Measurements from ENCODE around the gene KXD1.
A peak's percentile ranks its signal among the peaks of the same experiment; 100 is the strongest.
"Not testable (repeated sequence)": the region's sequence is repeated elsewhere in the genome, so short reads cannot be mapped to it uniquely, and the experiment has no call there.

Gene KXD1, protein sequence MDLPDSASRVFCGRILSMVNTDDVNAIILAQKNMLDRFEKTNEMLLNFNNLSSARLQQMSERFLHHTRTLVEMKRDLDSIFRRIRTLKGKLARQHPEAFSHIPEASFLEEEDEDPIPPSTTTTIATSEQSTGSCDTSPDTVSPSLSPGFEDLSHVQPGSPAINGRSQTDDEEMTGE

DNA sequence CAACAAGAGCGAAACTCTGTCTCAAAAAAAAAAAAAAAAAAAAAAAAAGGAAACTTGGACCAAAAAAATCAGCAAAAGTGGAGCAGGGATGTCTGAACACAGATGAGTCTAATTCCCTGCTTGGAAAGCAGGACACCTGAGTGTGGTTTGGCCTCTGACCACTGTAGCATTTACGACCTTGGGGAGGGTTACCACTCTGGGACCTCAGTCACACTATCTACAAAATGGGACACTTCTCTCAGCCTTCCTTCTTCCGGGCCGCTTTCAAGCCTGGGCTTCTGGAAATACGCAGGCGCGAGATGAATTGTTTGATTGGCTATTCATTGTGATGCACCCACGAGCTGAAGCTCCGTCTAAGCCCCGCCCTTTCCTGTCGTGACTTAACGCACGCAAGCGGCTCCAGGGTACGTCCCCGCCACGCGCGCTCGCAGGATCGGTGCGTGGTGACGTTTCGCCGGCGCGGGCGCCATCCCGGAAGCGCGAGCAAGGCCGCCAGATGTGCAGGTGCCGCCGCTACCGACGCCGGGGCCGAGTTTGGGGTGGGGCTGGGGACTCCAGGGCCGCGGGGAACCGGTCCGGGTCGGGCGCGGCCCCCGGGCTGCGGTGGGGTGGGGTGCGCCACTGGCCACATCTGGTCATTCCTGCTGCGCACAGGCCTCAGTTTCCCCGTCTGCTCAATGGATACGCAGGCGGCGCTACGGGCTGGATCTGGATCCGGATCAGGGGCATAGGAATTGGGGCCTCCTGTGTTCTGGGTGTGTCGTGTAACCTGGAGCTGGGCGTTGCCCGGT, at the start of gene KXD1:
KXD1 (plus strand) TSS at position 460 of the 791 bp plus-strand sequence. CDS start 4,187 bp downstream, outside the sequence.
- DNase-seq, result peak; percentile 99

DNA sequence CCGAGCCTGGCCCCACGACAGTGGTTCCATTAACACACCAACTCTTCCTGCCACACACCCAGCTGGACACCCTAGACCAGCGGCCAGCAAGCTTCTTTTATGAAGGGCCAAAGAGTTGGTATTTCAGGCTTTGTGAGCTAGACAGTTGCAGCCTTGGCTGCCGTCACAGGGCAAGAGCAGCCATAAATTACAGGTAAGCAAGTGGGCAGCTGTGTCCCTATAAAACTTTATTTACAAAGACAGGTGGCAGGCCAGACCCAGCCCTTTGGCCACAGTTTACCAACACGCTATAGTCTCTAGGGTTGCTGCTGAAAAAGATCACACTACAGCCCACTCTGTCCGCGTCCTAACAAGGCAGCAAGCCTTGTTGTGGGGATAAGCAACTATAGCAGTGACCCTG, 49.1 kb upstream of the KXD1 start:
- DNase-seq, result no peak

DNA sequence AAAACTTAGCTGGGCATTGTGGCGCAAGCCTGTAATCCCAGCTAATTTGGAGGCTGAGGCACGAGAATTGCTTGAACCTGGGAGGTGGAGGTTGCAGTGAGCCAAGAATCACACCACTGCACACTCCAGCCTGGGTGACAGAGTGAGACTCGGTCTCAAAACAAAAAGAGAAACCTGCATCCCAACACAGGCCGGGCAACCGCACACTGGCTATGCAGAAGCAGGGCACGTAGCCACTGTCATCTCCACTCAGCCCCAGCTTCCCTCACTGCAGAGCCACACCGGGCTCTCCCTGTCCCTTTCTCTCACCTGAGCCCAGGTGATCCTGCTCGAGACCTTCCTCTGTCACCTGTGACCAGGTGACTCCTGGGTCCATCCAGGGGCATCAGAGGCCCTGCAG, 47.5 kb upstream of the KXD1 start:
- no peak for DNase-seq

DNA sequence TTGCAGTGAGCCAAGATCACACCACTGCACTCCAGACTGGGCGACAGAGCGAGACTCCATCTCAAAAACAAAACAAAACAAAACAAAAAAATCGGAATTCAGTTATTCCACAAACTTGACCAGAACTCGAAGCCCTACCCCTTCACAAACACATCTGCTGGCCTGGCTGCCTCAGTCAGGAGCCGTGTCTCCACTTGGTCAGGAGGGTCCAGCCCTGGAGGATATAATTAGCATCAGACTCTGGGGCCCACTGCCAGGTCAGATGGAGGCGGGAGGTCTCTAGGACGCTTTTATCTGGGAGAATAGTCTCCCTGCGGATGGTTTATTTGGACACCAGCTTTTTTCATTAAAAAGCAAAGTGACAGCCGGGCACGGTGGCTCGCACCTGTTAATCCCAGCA, 43.8 kb upstream of the KXD1 start:
- no peak for DNase-seq

DNA sequence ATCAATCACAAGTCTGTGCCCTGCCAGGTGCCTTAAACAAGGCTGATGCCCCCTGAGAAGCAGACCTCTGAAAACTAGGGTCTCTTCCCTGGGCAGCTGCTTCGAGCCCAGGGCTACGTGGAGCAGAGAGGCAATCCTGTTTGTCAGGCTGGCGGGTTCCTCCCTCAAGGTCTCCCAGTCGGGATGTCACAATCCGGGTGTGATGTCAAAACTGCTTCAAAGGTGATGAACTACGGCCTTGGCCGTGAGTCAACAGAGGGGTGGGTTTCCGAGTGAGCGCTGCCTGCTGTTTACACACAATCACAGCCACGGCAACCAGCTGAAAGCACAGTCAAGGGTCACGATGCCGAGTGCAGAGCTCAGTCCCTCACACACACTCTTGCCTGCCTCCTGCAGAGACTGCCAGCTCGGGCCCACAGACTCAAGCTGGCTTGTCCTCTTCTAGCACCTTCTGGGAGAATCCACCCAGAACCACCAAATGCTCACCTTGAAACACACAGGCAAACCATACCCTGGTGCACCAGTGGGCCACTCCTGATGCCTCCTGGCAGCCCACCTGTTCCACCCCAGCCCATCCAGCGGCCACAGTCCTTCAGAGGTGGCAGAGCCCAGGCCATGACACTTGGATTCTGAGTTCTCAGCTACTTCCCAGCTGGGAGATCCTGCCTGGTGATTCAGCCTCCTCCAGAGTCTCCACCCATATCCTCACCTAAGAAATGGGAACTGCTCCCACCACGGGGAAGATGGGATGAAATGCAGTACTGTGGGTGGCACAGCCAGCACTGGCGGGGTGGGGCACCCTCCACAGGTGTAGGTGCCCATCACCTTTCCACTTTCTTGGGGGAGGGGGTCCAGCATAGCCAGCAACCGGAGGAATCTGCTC, 42.6 kb upstream of the KXD1 start:
- DNase-seq, result peak; percentile 92

DNA sequence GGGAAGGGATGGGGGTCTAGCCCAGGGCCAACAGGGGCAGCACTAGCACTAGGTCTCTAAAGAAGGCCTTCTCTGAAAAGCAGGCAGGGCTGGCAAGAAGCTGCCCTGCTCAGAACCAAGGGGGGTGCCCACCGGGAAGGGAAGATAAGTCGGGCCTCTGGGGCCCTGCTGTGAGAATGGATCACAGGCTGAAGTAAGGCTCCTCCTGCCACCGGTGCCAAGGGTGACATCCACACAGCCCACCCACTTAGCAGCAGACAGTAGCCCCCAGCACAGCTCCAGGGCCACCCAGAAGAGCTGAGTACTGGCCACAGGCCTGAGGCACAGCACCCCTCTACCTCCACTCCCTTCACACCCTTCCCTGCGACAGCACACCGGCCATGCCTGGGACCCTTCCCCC, 41.7 kb upstream of the KXD1 start:
- no peak for DNase-seq

DNA sequence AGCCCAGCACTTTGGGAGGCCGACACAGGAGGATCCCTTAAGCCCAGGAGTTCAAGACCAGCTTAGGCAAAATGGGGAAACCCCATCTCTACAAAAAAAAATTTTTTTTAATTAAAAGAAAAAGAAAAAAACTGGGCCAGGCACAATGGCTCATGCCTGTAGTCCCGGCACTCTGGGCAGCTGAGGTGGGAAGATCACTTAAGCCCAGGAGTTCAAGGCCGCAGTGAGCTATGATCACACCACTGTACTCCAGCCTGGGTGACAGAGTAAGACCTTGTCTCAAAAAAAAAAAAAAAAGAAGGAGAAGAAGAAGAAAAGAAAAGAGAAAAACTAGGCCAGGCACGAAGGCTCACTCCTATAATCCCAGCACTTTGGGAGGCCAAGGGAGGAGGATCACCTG, 40.1 kb upstream of the KXD1 start:
- no peak for DNase-seq

DNA sequence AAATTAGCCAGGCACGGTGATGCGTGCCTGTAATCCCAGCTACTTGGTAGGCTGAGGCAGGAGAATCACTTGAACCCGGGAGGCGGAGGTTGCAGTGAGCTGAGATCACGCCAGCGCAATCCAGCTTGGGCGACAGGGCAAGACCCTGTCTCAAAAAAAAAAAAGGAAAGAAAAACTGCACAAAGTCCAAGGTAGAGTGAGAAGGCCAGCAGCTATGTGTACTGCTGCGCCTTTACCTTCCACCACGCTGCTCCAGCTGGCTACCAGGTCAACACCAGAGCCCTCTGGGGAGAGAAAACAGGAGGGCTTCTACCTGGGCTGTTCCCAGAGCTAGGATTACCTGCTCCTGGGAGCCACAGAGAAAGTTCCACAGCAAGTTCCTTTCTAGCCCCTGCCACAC, 39.0 kb upstream of the KXD1 start:
- no peak for DNase-seq

DNA sequence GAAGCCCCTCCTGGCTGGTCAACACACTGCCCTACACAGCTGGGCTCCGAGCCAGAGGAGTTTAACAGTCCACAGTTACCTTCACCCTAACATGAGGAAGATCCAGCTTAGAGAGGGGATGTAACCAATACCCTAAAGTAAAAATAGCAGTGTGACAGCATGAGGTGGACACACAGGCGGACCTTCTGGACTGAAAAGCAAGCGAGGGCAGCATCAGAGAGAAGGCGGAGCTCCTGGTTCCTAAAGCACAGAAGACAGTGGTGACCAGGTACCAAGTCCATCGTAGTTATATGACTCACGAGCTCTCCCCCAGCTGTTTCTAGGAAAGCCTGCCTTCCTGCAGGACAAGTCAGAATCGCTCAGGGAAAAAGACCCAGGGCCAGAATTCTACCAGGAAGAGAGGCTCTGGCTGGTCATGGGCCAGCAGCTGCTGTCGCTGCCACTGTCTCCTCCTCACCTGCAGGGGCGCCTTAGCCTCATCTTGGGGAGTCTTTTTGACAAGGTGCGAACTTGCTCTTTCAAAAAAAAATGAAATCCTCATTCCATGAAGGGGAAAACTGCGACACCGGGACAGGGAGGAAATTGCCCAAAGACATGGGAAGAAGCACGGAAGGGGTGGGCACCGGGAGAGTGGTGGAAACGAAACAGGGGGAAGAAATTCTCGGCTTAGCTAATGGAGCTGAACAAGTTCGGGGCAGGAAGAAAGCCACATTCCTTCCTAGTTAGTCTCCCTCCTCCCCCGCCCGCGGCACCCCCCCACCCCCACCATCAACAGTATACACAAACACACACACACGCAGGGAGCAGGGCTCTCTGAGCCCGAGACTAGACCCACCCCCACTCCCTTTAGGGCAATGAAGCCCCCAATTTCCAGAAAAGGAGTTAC, 37.5 kb upstream of the KXD1 start:
- peak; percentile 51 for DNase-seq

DNA sequence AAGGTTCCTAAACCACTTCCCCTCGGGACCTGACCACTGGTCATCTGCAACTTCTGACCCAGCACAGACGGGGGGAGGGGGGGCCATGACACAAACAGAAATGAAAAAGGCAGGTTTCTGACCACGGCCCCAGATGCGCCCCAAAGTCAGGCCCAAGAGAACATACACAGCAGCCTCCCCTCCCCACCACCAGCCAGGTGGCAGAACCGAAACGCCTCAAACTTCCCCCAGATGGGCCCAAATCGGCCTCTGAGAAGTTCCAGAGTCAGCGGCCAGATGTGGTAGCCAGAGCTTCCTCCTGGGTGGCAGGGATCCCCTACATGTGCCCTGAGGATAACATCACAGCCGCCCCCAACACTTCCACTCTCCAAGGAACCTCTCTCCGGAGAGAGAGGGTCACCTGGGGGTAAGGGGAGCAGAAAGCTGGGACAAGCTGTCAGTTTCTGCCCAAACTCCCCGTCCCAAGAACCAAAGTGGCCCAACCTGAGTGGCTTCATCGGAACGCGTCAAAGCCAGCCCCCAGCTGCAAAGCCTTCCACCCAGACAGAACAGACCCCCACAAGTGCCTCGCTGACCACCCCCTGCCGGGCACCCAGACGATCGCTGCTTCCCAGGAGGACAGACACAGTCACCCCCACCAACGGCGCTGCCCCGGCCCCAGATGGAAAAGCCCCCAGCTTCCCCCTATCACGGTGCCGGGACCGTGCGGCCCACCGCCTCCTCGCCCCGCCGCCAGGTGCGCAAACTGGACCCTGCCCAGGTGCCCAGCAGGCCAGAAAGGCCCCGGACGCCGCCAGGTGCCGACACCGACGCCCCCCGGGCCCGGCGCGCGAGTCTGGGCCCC, 36.6 kb upstream of the KXD1 start:
- DNase-seq, result peak; percentile 47

DNA sequence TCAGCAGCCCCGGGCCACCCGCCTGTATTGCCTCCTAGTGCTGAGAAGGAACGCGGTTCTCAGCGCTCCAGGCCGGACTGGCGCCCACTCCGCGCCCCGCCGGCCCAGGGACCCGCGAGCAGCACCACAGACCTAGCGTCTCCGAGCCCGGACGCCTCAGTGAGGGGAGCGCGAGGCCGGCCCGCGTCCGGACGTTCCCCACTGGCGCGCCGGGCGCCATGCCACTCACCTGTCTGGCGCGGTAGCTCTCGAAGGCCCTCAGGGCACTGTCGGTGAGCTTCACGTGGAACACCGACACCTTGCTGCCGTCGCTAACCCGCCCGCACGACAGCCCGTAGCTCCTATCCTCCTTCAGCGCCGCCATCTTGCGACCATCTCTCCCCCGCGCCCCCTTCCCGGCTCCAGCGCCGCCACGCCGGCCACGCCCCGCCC, 36.0 kb upstream of the KXD1 start, which contains the start of gene ELL:
ELL (minus strand) TSS at position 379 of the 432 bp plus-strand sequence; CDS start at position 364, 15 bp downstream.
- no peak for DNase-seq

DNA sequence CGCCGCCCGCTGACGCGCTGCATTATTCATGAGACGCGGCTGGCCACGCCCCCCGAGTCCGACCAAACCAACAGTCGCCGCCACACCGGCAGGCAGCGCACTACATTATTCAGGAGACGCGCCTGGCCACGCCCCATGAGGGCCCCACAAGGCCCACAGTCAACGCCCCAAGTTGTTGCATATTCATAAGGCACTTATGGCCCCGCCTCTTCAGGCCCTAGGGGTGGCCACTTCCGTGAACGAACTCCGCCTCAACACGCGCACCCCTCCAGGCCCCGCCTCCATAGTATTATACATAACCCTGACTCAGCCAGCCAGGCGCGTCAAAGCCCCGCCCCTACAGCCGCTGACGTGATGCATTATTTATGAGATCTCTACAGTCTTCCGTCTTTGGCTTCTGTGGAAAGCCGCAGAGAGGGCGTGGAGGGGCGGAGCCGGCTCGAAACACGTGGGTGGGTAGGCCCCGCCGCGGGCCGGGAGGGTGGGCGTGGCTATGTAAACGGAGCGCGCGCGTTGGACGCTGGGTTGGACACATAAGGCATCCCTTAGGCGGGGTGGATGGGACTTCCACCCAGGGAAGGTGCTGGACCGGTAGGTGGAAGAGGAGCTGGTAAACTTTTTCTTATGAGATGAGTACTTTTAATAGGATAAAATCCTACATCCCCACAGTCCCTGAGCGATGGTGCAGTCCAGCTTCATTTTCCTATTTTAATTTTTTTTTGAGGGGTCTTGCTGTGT, 35.4 kb upstream of the KXD1 start:
- DNase-seq, result peak; percentile 100

DNA sequence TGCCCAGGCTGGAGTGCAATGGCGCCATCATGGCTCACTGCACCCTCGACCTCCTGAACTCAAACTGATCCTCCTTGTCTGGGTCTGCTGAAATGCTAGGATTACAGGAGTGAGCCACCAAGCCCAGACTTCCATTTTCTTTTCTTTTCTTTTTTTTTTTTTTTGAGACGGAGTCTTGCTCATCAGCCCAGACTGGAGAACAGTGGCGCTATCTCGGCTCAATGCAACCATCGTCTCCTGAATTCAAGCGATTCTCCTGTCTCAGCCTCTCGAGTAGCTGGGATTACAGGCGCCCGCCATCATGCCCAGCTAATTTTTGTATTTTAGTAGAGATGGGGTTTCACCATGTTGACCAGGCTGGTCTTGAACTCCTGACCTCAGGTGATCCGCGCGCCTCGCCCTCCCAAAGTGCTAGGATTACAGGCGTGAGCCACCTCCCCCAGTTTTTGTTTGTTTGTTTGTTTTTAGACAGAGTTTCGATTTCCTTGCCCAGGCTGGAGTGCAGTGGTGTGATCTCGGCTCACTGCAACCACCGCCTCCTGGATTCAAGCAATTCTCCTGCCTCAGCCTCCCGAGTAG, 34.7 kb upstream of the KXD1 start:
- not testable (repeated sequence) for DNase-seq

DNA sequence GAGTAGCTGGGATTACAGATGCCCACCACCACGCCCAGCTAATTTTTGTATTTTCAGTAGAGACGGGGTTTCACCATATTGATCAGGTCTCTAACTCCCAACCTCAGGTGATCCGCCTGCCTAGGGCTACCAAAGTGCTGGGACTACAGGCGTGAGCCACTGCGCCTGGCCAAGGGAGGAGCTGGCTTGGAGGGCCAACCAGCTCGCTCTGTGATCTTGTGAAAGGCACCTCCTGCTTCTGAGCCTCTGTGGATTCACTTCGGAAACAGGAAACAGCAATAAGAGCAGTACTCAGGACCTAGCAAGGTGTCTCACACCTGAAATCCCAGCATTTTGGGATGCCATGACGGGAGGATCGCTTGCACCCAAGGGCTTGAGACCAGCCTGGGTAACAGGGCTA, 33.8 kb upstream of the KXD1 start:
- no peak for DNase-seq

DNA sequence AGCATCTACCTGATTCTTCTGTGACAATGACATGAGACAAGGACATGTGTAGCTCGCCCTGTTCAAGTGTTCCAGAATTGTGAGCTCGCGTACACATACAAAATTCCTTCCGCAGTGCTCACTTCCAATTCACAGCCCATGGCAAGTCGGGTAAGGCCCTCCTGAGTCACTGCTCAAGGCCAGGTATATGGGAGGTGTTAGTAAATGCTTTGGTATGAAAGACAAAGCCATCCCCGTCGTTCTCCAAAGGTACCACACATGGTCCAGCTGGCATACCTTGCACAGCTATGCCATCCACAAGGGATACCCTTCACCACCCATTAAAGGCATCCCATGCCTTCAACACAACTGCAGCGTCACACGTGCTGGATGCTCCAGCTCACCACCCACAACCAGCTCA, 31.4 kb upstream of the KXD1 start:
- DNase-seq, result no peak

DNA sequence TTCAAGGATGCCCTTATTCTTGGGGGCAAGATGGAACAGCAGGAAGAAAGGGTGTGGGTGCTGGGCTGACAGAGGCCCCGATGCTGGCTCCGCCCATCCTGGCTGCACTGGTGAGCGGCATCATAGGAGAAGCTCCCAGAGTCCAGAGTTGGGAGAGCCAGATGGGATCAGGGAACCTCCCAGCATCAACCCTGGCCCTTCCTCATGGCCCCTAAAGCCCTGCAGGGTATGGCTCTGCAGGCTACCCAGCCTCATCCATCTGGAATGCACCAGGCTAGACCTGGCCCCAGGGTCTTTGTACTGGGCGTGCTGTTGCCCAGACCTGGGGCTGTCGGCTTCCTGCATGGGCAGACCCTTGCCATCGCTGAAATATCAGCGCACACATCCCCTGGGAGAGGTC, 27.9 kb upstream of the KXD1 start:
- no peak for DNase-seq

DNA sequence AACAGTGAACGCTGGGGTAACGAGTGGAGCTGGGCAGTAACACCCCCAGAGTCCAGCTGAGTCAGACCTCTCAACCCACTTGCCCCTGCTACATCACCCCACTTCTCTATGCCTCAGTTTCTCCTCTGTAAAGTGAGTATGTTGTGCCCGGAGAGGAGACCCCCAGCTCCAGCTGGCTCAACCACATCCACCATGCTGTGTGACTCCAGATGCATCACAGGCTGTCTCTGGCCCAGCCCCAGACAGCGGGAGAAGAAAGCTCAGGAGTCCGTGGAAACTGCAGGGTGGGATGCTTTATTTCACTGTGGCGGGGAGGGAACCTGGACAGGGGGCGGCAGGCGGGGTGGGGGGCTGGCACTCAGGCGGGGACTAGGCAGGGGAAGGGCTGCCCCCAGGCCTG, 26.2 kb upstream of the KXD1 start:
- no peak for DNase-seq

DNA sequence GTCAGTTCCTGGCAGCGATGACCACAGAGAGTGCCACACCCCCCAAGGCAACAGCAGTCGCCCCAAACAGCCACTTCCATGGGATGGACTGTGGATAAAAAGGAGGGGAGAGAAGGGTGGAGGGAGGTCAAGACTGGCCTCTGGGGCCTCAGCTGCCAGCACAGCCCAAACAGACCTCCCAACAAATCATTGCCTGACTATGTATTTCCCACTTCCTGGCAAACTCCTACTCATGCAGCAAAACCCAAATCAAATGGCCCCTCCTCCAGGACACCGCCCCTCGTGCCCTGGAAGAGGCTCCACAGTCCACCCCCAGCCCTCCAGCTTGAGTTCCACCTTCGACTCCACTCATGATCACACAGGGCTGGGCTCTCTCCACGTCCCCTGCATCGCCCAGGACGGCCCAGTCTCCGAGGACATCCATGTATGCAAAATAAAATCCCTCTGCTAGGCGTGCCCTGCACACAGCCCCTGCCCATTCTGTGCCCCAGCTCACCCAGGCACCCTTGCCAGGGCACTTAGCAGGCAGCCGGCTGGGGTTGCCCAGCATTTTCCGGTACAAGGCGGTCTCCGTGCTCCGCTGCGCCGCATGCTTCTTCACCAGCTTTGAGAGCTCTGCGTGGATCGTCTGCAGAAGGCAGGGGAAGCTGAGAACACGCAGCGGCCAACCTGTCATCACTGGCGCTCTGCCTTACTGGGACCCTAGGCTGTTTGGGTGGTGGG, 25.3 kb upstream of the KXD1 start:
- DNase-seq, result no peak

DNA sequence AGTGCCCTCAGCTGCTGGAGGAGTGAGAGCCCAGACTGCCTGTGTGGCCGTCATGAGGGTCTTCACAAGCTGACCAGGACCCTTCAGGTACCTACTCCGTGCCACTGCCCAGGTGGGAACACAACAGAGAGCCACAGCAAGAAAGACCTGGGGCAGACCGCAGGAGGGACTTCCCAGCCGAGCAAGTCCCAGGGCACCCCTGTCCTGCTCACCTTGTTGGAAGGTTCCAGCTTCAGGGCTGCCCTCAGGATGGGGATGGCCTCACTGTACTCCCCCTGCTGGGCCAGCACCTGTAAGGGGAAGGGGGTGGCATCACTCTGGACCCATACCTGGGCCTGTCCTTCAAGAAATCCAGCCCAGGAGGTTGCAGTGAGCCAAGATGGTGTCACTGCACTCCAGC, 24.6 kb upstream of the KXD1 start:
- DNase-seq, result no peak

DNA sequence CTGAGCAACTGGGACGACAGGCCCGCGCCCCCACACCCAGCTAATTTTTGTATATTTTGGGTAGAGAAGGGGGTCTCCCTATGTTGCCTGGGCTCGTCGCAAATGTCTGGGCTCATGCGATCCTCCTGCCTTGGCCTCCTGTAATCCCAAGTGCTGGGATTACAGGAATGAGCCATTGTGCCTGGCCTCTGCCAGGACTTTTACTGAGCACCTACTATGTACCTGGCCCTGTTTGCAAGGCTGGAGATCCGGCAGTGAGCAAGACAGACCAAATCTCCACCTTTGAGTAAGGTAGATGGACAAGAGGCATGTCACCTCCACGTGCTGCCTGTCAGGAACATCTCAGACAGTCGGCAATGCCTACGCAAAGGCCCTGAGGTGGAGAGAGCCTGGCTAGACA, 21.2 kb upstream of the KXD1 start:
- no peak for DNase-seq

All from suppressor macrophage treated with lipopolysaccharide for 4 hours (primary cell).